K562 (cell line): ENCODE measurements around the gene KCNA10. TPM values are rescaled to one million over a fixed set of nuclear protein-coding genes. Genes with fewer than 3 reads are reported as not detected.

Experiments used
- ATAC-seq: fragments of 200-7000 bp; cut with Tn5 transposase; 3 replicates; pipeline ENCODE4 v1.9.1; 2020; ENCODE audit warnings: moderate library complexity
- BruUV-seq: library from RNA; stranded (reverse); fragments of 400-500 nt; replicated peaks from 2 replicates; lab custom pipeline; 2021; lab: Mats Ljungman, UMichigan
- CTCF ChIA-PET: fragments of 300-600 bp; formaldehyde crosslinking; extraction: SDS; loops from one replicate; lab custom pipeline; 2021; ENCODE audit warnings: low intra/inter-chr PET ratio; lab: Yijun Ruan, JAX
- POLR2A ChIA-PET: fragments of 300-600, 350-650 bp; sonication (Branson Sonifier 250); formaldehyde crosslinking; extraction: SDS; loops from one replicate; lab custom pipeline; 2021; ENCODE audit warnings: antibody characterized with exemption, inconsistent platforms; lab: Yijun Ruan, JAX
- DNase-seq, 4 experiments: peaks; one replicate each; pipeline versions ENCODE4 v3.0.0 to v3.0.0-alpha.2; 2011 to 2018; ENCODE audit warnings: low spot score in 3 of 4, mixed read lengths in 3 of 4; ENCODE audit errors: extremely low read depth in 1 of 4
- FAIRE-seq: peaks from 2 replicates; lab custom pipeline; 2011; peaks lifted over from hg19 to GRCh38; lab: Jason Lieb, UNC
- H2AFZ ChIP-seq: 2 replicates; pipeline ENCODE4 v1.6.0; 2011; ENCODE audit warnings: low read depth, low read length, control low read depth, inconsistent platforms
- H3K27ac ChIP-seq: fragments of 200-600 bp; 3 replicates; pipeline ENCODE4 v1.8.0; 2011; ENCODE audit warnings: low read depth, mild to moderate bottlenecking, control low read depth, inconsistent platforms, low read length, moderate library complexity, mixed read lengths; ENCODE audit errors: extremely low read depth
- H3K27me3 ChIP-seq, 2 experiments: fragments of 300-600 bp in 1 of 2; 2 replicates in 1 of 2; 3 replicates in 1 of 2; pipeline versions ENCODE4 v1.6.0 to v1.8.0; 2011; ENCODE audit warnings: inconsistent platforms in 2 of 2, low read length in 2 of 2, mild to moderate bottlenecking in 1 of 2, mixed read lengths in 1 of 2, moderate library complexity in 1 of 2; ENCODE audit not compliant: control insufficient read depth in 2 of 2, insufficient read depth in 2 of 2
- H3K36me3 ChIP-seq: fragments of 300-600 bp; 3 replicates; pipeline ENCODE4 v1.8.0; 2011; ENCODE audit warnings: mild to moderate bottlenecking, low read length, inconsistent platforms; ENCODE audit not compliant: control insufficient read depth, insufficient read depth
- H3K4me1 ChIP-seq, 2 experiments: fragments of 200-600 bp in 1 of 2; replicated peaks in 1 of 2; 2 replicates in 1 of 2; 3 replicates in 1 of 2; pipeline versions ENCODE4 v1.5.1 to v1.8.0; 2011; ENCODE audit warnings: inconsistent platforms in 2 of 2, low read length in 2 of 2, mild to moderate bottlenecking in 1 of 2, mixed read lengths in 1 of 2, moderate library complexity in 1 of 2; ENCODE audit not compliant: control insufficient read depth in 2 of 2, insufficient read depth in 2 of 2
- H3K4me2 ChIP-seq: 2 replicates; pipeline ENCODE4 v1.6.1; 2011; ENCODE audit warnings: low read length, control low read depth, inconsistent platforms, mixed read lengths; ENCODE audit not compliant: insufficient read depth
- H3K4me3 ChIP-seq: fragments of 200-600 bp; sonication (generic), shearing (Covaris generic); 2 replicates; pipeline ENCODE4 v1.5.1; 2016; ENCODE audit warnings: control low read depth, inconsistent platforms
- H3K79me2 ChIP-seq: fragments of 200-600 bp; 3 replicates; pipeline ENCODE4 v1.8.0; 2011; ENCODE audit warnings: low read length, inconsistent platforms; ENCODE audit not compliant: control insufficient read depth, insufficient read depth
- H3K9ac ChIP-seq, 2 experiments: 2 replicates each; pipeline versions ENCODE4 v1.6.0 to v1.6.1; 2011; ENCODE audit warnings: low read depth in 2 of 2, low read length in 2 of 2, control low read depth in 1 of 2, inconsistent platforms in 1 of 2, mild to moderate bottlenecking in 1 of 2, mixed read lengths in 1 of 2; ENCODE audit not compliant: insufficient read depth in 1 of 2
- H3K9me1 ChIP-seq: one replicate; pipeline ENCODE4 v1.6.0; 2011; ENCODE audit warnings: inconsistent platforms, mild to moderate bottlenecking, low read length, moderate library complexity; ENCODE audit not compliant: control insufficient read depth, insufficient read depth
- H3K9me3 ChIP-seq: replicated peaks from 2 replicates; pipeline ENCODE4 v1.5.1; 2011; ENCODE audit warnings: low read depth, low read length, inconsistent platforms; ENCODE audit not compliant: control insufficient read depth, insufficient read depth
- H4K20me1 ChIP-seq: replicated peaks from 2 replicates; pipeline ENCODE4 v1.6.1; 2011; ENCODE audit warnings: low read length, inconsistent platforms, mixed read lengths; ENCODE audit not compliant: control insufficient read depth, insufficient read depth
- CREB3L1 ChIP-seq: fragments of 450-650 bp; IDR thresholded peaks from 2 replicates; pipeline ENCODE4 v1.6.1; 2014; ENCODE audit warnings: low read depth, mild to moderate bottlenecking, moderate library complexity, borderline replicate concordance
- CREM ChIP-seq: IDR thresholded peaks from 2 replicates; pipeline ENCODE4 v1.6.1; 2014; ENCODE audit warnings: antibody characterized with exemption, low read depth
- ELF4 ChIP-seq: fragments of 450-650 bp; formaldehyde crosslinking; IDR thresholded peaks from 2 replicates; pipeline ENCODE4 v1.4.0; 2022; ENCODE audit warnings: missing genetic modification characterization
- MXI1 ChIP-seq: IDR thresholded peaks from 2 replicates; pipeline ENCODE4 v1.6.1; 2011; ENCODE audit warnings: low read depth, mild to moderate bottlenecking, improper control_type of control experiment, low read length
- NBN ChIP-seq: fragments of 450-650 bp; IDR thresholded peaks from 2 replicates; pipeline ENCODE4 v1.6.1; 2016; ENCODE audit warnings: low read depth, mild to moderate bottlenecking
- NFRKB ChIP-seq: fragments of 450-650 bp; IDR thresholded peaks from 2 replicates; pipeline ENCODE4 v1.6.1; 2016; ENCODE audit warnings: low read depth
- PML ChIP-seq: IDR thresholded peaks from 2 replicates; pipeline ENCODE4 v1.6.1; 2012; ENCODE audit warnings: low read length, inconsistent platforms
- PPARD ChIP-seq: fragments of 250-450 bp; sonication (Bioruptor Pico); IDR thresholded peaks from 2 replicates; pipeline ENCODE4 v1.8.0; 2022; ENCODE audit warnings: inconsistent platforms, mild to moderate bottlenecking, moderate library complexity
- PRDM10 ChIP-seq: fragments of 450-650 bp; IDR thresholded peaks from 2 replicates; pipeline ENCODE4 v1.6.1; 2018; ENCODE audit not compliant: partially characterized antibody
- PRMT5 ChIP-seq: sonication (generic); formaldehyde crosslinking; IDR thresholded peaks from 2 replicates; pipeline ENCODE4 v1.5.0; 2020; ENCODE audit warnings: missing genetic modification reagents
- ZNF175 ChIP-seq: fragments of 200-800 bp; sonication (Bioruptor generic); IDR thresholded peaks from 2 replicates; pipeline ENCODE4 v1.6.1; 2016; ENCODE audit warnings: low read depth, mild to moderate bottlenecking, missing genetic modification characterization, missing compliant biosample characterization
- ZNF197 ChIP-seq: fragments of 200-800 bp; sonication (Bioruptor generic); IDR thresholded peaks from 2 replicates; pipeline ENCODE4 v1.6.1; 2016; ENCODE audit warnings: low read depth, missing genetic modification characterization, missing compliant biosample characterization
- ZNF282 ChIP-seq: sonication (generic); formaldehyde crosslinking; IDR thresholded peaks from 2 replicates; pipeline ENCODE4 v1.8.1; 2023; ENCODE audit warnings: missing genetic modification reagents
- ZZZ3 ChIP-seq: fragments of 450-650 bp; IDR thresholded peaks from 2 replicates; pipeline ENCODE4 v1.6.1; 2016; ENCODE audit warnings: antibody characterized with exemption, mild to moderate bottlenecking, moderate library complexity
- WGBS: fragments of 100-300 bp; shearing (Covaris generic); methylation state at CpG from one replicate; pipeline ENCODE4 v1.1.6; 2016; ENCODE audit warnings: low coverage, mixed read lengths; ENCODE audit not compliant: insufficient coverage; ENCODE audit errors: missing lambda C conversion rate; 5-methylcytosine and 5-hydroxymethylcytosine counted together
- in situ Hi-C: fragments of 300-500 bp; cut with MboI; formaldehyde crosslinking; loops from 4 replicates; pipeline ENCODE4 v1.15.0; 2018; ENCODE audit warnings: inconsistent platforms, mixed read lengths
- intact Hi-C: fragments of 100-400 bp; cut with micrococcal nuclease; formaldehyde crosslinking; loops from 2 replicates; pipeline ENCODE4 v1.14.2; 2022
- polyA plus RNA-seq, 8 experiments: library from polyadenylated mRNA; depleted of rRNA in 4 of 8; stranded (reverse) in 5 of 8; unstranded in 3 of 8; fragments of >200 nt; fragmentation: Nextera tagmentation in 2 of 8; fragmentation: Illumina TruSeq in 1 of 8; extraction: Ambion mirVana in 2 of 8; extraction: Trizol in 1 of 8; gene quantifications; 2 replicates each; pipeline versions ENCODE4 v1.2.1 to v1.2.3, GENCODE V29; 2011 to 2014; ENCODE audit warnings: inconsistent platforms in 1 of 8, missing spikeins in 1 of 8
- total RNA-seq, 7 experiments: library from RNA; depleted of rRNA in 6 of 7; stranded (reverse); fragments of >200 nt in 6 of 7; fragmentation: Illumina TruSeq in 2 of 7; extraction: Trizol in 2 of 7; gene quantifications; 2 replicates each; pipeline versions ENCODE4 v1.2.1 to v1.2.3, GENCODE V29; 2011 to 2021; ENCODE audit warnings: low replicate concordance in 1 of 7
- TF ChIP-seq, protein P1 (sequence below): sonication (generic); formaldehyde crosslinking; IDR thresholded peaks from 2 replicates; pipeline ENCODE4 v1.8.0; 2022; ENCODE audit warnings: mild to moderate bottlenecking, low read depth, missing genetic modification reagents
- TF ChIP-seq, protein P2 (sequence below): fragments of 250-450 bp; sonication (Bioruptor Pico); IDR thresholded peaks from 2 replicates; pipeline ENCODE4 v1.5.0; 2021; ENCODE audit warnings: mild to moderate bottlenecking, borderline replicate concordance

KCNA10 gene
- total and polyA plus RNA-seq, 9 of the 15 experiments (the other 6 are each of a cell fraction or from before 2014, with no cell fraction given): not detected

- Histone ChIP-seq H3K9ac (no peak overlapping the region), H3K79me2 (no peaks in the 10 kb centered on the region), H3K4me3 (no peak overlapping the region), H4K20me1 (peaks cover 7% of the 10 kb centered on the region; the same call in 1 of the 2 replicates), H3K9me1 (no peaks in the 10 kb centered on the region), H3K27me3 (peaks cover 8 to 44% of the 10 kb centered on the region in 2 experiments; a peak in 4 of 5 replicates), H3K4me1 (no peaks in the 10 kb centered on the region), H3K9me3 (no peaks in the 10 kb centered on the region), H3K4me2 (no peak overlapping the region), H3K36me3 (no peaks in the 10 kb centered on the region), H2AFZ (no peak overlapping the region), H3K27ac (no peak overlapping the region)
- ATAC-seq (no peak), DNase-seq (no peak), FAIRE-seq (no peak)
- BruUV-seq: no TSS peak
- POLR2A ChIA-PET: interaction anchor here (0.8 to 0.9 kb wide), 2 partner anchors 9 kb away, joined by 3 to 4 read pairs; no protein-coding TSS in a partner anchor
- CTCF ChIA-PET: no interaction called here
- 0% methylated on average over 1 of the region's 1 CpG for WGBS
- intact Hi-C loops (no loop called here), in situ Hi-C loops (no loop called here)
- TF ChIP-seq PML (no peak), ZNF282 (CRISPR knock-in tag) (no peak), NBN (no peak), NFRKB (no peak), ZNF197 (CRISPR knock-in tag) (no peak), CREB3L1 (no peak), ZNF175 (CRISPR knock-in tag) (no peak), ELF4 (no peak), PRDM10 (no peak), MXI1 (no peak), PPARD (CRISPR knock-in tag) (no peak), CREM (no peak), PRMT5 (CRISPR knock-in tag) (no peak), ZZZ3 (no peak)
- TF ChIP-seq, protein P1, sequence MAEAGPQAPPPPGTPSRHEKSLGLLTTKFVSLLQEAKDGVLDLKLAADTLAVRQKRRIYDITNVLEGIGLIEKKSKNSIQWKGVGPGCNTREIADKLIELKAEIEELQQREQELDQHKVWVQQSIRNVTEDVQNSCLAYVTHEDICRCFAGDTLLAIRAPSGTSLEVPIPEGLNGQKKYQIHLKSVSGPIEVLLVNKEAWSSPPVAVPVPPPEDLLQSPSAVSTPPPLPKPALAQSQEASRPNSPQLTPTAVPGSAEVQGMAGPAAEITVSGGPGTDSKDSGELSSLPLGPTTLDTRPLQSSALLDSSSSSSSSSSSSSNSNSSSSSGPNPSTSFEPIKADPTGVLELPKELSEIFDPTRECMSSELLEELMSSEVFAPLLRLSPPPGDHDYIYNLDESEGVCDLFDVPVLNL: no peak
- TF ChIP-seq, protein P2, sequence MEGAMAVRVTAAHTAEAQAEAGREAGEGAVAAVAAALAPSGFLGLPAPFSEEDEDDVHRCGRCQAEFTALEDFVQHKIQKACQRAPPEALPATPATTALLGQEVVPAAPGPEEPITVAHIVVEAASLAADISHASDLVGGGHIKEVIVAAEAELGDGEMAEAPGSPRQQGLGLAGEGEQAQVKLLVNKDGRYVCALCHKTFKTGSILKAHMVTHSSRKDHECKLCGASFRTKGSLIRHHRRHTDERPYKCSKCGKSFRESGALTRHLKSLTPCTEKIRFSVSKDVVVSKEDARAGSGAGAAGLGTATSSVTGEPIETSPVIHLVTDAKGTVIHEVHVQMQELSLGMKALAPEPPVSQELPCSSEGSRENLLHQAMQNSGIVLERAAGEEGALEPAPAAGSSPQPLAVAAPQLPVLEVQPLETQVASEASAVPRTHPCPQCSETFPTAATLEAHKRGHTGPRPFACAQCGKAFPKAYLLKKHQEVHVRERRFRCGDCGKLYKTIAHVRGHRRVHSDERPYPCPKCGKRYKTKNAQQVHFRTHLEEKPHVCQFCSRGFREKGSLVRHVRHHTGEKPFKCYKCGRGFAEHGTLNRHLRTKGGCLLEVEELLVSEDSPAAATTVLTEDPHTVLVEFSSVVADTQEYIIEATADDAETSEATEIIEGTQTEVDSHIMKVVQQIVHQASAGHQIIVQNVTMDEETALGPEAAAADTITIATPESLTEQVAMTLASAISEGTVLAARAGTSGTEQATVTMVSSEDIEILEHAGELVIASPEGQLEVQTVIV (CRISPR knock-in tag): no peak
Observed at GRCh38 chr1:110565565-110565964, 46.6 kb upstream of the KCNA10 start.
